ENCODE results near the gene HSD17B2.
A peak's percentile ranks its signal among the peaks of the same experiment; 100 is the strongest.
"Not testable (repeated sequence)": the region's sequence is repeated elsewhere in the genome, so short reads cannot be mapped to it uniquely, and the experiment has no call there.

HSD17B2 gene

DNA sequence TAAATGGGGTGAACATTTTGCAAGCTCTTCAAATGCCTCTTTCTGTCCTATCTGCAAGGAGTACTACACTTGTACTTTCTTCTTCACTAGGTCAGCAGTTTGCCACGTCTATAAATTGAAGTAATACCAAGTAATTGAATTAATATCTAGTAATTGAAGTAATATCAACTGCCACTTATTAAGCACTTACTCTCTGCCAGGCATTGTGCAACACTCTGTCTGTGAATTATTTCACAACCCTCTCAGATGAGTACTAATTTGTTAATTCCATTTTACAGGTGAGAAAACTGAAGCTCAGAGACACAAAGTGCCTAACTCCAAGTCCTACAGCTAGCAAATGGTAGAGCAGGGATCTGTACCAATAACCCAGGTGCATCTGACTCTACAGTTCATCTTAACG is 27.9 kb upstream of the HSD17B2 start:
- H3K9ac ChIP-seq (ENCODE audit: low read length): no peak overlapping the region
- no peaks in the 10 kb centered on the region for H3K36me3 ChIP-seq (ENCODE audit: control insufficient read depth, insufficient read depth, low read length)
- no peaks in the 10 kb centered on the region for H3K27me3 ChIP-seq (ENCODE audit: control insufficient read depth, insufficient read depth, low read length)
- no peaks in the 10 kb centered on the region for H3K4me1 ChIP-seq (ENCODE audit: control insufficient read depth, insufficient read depth, low read length)
- H3K27ac ChIP-seq (ENCODE audit: low read depth, low read length): no peak overlapping the region
- H3K4me3 ChIP-seq (ENCODE audit: low read length): no peak overlapping the region

DNA sequence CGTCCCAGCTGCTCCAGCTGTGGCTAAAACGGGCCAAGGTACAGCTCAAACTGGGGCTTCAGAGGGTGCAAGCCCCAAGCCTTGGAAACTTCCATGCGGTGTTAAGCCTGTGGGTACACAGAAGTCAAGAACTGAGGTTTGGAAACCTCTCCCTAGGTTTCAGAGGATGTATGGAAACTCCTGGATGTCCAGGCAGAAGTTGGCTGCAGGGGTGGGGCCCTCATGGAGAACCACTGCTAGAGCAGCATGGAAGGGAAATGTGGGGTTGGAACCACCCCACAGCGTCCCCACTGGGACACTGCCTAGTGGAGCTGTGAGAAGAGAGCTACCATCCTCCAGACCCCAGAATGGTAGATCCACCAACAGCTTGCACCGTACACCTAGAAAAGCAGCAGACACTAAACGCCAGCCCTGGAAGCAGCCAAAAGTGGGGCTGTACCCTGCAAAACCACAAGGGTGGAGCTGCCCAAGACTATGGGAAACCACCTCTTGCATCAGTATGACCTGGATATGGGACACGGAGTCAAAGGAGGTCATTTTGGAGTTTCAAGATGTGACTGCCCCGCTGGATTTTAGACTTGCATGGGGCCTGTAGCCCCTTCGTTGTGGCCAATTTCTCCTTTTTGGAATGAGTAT is 26.0 kb upstream of the HSD17B2 start:
- no peaks in the 10 kb centered on the region for H3K4me1 ChIP-seq (ENCODE audit: control insufficient read depth, insufficient read depth, low read length)
- no peak overlapping the region for H3K27ac ChIP-seq (ENCODE audit: low read depth, low read length)
- H3K4me3 ChIP-seq (ENCODE audit: low read length): no peak overlapping the region
- H3K36me3 ChIP-seq (ENCODE audit: control insufficient read depth, insufficient read depth, low read length): no peaks in the 10 kb centered on the region
- no peaks in the 10 kb centered on the region for H3K27me3 ChIP-seq (ENCODE audit: control insufficient read depth, insufficient read depth, low read length)
- no peak overlapping the region for H3K9ac ChIP-seq (ENCODE audit: low read length)

DNA sequence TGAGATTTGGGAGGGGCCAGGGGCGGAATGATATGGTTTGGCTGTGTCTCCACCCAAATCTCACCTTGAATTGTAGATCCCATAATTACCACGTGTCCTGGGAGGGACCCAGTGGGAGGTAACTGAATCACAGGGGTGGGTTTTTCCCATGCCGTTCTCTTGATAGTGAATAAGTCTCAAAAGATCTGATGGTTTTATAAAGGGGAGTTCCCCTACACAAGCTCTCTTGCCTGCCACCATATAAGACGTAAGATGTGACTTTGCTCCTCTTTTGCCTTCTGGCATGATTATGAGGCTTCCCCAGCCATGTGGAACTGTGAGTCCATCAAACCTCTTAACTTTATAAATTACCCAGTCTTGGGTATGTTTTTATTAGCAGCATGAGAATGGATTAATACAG is 25.3 kb upstream of the HSD17B2 start:
- H3K4me1 ChIP-seq (ENCODE audit: control insufficient read depth, insufficient read depth, low read length); H3K27ac ChIP-seq (ENCODE audit: low read depth, low read length); H3K27me3 ChIP-seq (ENCODE audit: control insufficient read depth, insufficient read depth, low read length); H3K36me3 ChIP-seq (ENCODE audit: control insufficient read depth, insufficient read depth, low read length); H3K9ac ChIP-seq (ENCODE audit: low read length); H3K4me3 ChIP-seq (ENCODE audit: low read length): not testable (repeated sequence)

DNA sequence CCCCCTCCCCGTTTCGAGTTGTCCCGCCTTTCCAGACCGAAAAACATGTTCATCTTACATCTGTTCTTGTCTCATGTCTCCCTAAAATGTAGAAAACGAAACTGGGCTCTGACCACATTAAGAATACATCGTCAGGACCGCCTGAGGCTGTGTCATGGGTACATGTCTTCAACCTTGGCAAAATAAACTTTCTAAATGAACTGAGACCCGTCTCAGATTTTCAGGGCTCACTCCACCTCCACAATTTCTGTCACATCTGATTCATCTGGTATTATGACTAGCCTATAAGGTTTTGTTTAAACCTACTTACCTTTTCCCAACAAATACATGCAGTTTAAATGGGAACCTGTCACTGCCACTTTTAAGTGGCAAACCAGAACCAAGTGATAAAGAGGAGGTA is 24.4 kb upstream of the HSD17B2 start:
- Histone ChIP-seq H3K9ac (ENCODE audit: low read length) (no peak overlapping the region), H3K4me3 (ENCODE audit: low read length) (peak overlapping the region; percentile 69), H3K36me3 (ENCODE audit: control insufficient read depth, insufficient read depth, low read length) (no peaks in the 10 kb centered on the region), H3K27me3 (ENCODE audit: control insufficient read depth, insufficient read depth, low read length) (no peaks in the 10 kb centered on the region), H3K4me1 (ENCODE audit: control insufficient read depth, insufficient read depth, low read length) (no peaks in the 10 kb centered on the region), H3K27ac (ENCODE audit: low read depth, low read length) (no peak overlapping the region)

DNA sequence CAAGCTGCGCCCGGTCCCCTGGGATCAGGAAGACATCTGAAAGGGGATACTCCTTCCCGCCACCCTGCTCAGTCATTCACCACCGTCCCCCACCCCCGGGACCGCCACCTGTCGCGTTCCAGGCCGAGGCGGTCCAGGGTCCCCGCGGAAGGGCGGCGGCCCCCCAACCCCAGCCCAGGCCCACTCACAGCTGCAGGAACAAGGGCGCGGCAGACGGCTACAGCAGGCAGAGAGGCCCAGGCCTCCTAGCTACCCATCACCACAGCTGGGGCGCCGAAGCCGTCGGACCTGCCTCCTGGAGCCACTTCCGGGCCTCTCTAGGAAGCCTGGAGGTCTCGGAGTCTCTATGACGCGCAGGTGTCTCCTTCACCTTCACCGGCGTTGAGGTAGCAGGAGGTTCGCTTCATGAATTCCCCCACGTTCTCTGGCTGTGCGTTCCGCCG is 23.8 kb upstream of the HSD17B2 start, which contains the start of gene SDR42E1:
Gene SDR42E1, minus strand, starts transcription at position 272 of the 443 bp plus-strand sequence. CDS start 10,612 bp downstream, outside the sequence.
- Histone ChIP-seq H3K4me1 (ENCODE audit: control insufficient read depth, insufficient read depth, low read length) (no peaks in the 10 kb centered on the region), H3K36me3 (ENCODE audit: control insufficient read depth, insufficient read depth, low read length) (no peaks in the 10 kb centered on the region), H3K9ac (ENCODE audit: low read length) (no peak within 1 kb of the TSS), H3K27me3 (ENCODE audit: control insufficient read depth, insufficient read depth, low read length) (no peaks in the 10 kb centered on the region), H3K4me3 (ENCODE audit: low read length) (peak within 1 kb of the TSS; percentile 69), H3K27ac (ENCODE audit: low read depth, low read length) (no peak within 1 kb of the TSS)

DNA sequence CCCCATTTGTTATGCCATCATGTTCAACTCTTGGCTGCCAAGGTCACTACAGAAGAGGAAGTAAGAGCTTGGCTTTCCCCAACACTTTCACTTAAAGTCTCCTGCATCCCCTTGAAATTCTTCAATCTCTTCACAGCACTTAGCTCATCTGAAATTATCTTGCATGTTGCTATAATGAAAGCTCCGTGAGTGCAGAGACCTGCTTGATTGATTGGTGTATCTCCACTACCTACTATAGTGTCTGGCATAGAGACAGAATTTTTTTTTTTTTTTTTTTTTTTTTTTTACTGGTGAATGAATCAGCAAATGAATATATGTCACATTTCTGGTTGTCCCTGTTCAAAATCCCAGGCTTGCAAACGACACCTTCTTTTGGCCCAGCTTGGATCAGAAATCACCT is 21.9 kb upstream of the HSD17B2 start:
- Histone ChIP-seq H3K27me3 (ENCODE audit: control insufficient read depth, insufficient read depth, low read length) (no peaks in the 10 kb centered on the region), H3K4me3 (ENCODE audit: low read length) (no peak overlapping the region), H3K4me1 (ENCODE audit: control insufficient read depth, insufficient read depth, low read length) (no peaks in the 10 kb centered on the region), H3K27ac (ENCODE audit: low read depth, low read length) (no peak overlapping the region), H3K9ac (ENCODE audit: low read length) (no peak overlapping the region), H3K36me3 (ENCODE audit: control insufficient read depth, insufficient read depth, low read length) (no peaks in the 10 kb centered on the region)

DNA sequence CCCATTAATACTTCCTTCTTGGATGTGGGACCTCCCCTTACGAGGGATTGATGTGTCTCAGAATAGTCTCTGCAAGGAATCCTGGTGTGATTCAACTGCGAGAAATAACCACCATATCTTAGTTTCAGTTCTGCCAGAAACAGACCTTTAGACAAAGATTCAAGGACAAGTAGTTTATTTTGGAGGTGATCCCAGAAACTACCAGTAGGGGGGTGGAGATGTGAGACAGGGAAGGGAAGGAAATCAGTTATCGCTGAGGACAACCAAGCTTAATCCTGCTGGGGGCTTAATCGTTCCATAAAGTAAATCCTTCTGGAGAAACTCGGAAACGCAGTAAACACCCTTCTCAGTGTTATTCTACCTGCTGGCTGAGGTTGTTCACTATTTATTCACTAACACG is 18.8 kb upstream of the HSD17B2 start:
- Histone ChIP-seq H3K4me3 (ENCODE audit: low read length) (no peak overlapping the region), H3K27me3 (ENCODE audit: control insufficient read depth, insufficient read depth, low read length) (no peaks in the 10 kb centered on the region), H3K27ac (ENCODE audit: low read depth, low read length) (no peak overlapping the region), H3K9ac (ENCODE audit: low read length) (no peak overlapping the region), H3K36me3 (ENCODE audit: control insufficient read depth, insufficient read depth, low read length) (no peaks in the 10 kb centered on the region), H3K4me1 (ENCODE audit: control insufficient read depth, insufficient read depth, low read length) (no peaks in the 10 kb centered on the region)

DNA sequence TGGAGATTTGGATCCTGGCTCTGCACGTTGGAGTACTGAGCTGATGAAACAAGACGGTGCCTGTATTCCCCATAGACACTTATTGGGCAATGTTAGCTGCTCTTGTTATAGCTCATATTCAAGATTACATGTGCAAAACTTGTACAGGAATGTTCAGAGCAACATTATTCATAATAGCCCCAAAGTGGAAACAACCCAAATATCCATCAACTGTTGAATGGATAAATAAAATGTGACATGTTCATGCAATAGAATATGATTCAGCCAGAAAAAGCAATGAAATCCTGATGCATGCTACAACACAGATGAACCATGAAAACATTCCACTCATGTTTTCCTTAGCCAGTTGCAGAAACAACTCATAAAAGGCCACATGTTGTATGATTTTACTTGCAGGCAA is 18.1 kb upstream of the HSD17B2 start:
- H3K4me3 ChIP-seq (ENCODE audit: low read length): no peak overlapping the region
- no peak overlapping the region for H3K27ac ChIP-seq (ENCODE audit: low read depth, low read length)
- H3K27me3 ChIP-seq (ENCODE audit: control insufficient read depth, insufficient read depth, low read length): no peaks in the 10 kb centered on the region

DNA sequence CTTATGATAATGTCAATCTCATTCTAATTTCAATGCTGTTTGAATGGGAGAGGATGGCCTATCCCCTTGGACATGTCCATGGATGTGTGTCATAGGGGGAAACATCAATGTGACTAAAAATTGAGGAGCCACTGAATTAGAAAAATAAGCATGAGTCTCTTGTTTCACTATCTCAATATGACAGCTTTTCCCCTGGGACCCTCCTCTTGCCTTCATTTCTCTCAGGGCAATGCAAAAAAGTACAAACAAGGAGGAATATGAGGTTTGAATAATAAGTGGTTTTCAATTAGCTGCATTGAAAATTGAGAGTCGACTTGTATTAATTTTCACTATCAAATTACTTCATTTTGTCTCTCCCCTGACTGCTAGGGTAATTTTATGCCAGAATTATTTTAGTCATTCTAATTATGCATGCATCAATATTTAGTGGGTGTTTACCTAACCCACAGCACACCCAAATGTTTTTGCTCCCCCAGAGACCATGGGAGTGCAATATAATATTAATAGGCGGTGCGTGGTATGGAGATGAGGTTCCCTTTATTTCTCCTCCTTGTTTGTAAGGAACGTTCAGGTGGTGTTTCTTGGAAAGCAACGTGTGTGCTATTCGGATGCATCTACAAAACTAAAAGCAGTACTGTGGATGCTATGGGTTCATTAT is 17.0 kb upstream of the HSD17B2 start:
- no peak overlapping the region for H3K4me3 ChIP-seq (ENCODE audit: low read length)
- H3K27me3 ChIP-seq (ENCODE audit: control insufficient read depth, insufficient read depth, low read length): no peaks in the 10 kb centered on the region
- H3K36me3 ChIP-seq (ENCODE audit: control insufficient read depth, insufficient read depth, low read length): no peaks in the 10 kb centered on the region
- H3K9ac ChIP-seq (ENCODE audit: low read length): no peak overlapping the region
- H3K27ac ChIP-seq (ENCODE audit: low read depth, low read length): no peak overlapping the region
- H3K4me1 ChIP-seq (ENCODE audit: control insufficient read depth, insufficient read depth, low read length): no peaks in the 10 kb centered on the region

More for the DNA sequence above, 18.1 kb upstream of the HSD17B2 start:
- no peaks in the 10 kb centered on the region for H3K36me3 ChIP-seq (ENCODE audit: control insufficient read depth, insufficient read depth, low read length)
- no peaks in the 10 kb centered on the region for H3K4me1 ChIP-seq (ENCODE audit: control insufficient read depth, insufficient read depth, low read length)
- H3K9ac ChIP-seq (ENCODE audit: low read length): no peak overlapping the region

DNA sequence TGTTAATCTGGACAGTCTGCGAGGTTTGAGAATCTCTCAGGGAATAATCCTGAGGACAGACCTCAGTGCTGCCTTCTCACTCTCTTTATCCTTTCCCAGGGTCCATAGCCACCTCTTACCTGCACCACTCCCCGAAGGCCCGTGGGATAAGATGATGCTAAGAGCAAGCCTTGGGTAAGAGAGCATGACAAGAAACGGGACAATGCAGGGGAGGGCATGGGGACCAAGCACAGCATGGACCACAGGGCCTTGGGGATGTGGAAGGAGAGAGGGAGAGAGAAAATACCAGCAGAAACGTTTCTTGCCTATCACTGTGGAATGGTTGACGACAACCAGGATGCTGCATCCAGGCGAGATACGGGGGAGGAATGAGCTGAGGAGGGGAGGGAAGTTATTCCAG is 15.5 kb upstream of the HSD17B2 start:
- H3K4me3 ChIP-seq (ENCODE audit: low read length): no peak overlapping the region
- H3K27me3 ChIP-seq (ENCODE audit: control insufficient read depth, insufficient read depth, low read length): no peaks in the 10 kb centered on the region
- H3K9ac ChIP-seq (ENCODE audit: low read length): no peak overlapping the region
- H3K27ac ChIP-seq (ENCODE audit: low read depth, low read length): no peak overlapping the region
- no peaks in the 10 kb centered on the region for H3K36me3 ChIP-seq (ENCODE audit: control insufficient read depth, insufficient read depth, low read length)
- no peaks in the 10 kb centered on the region for H3K4me1 ChIP-seq (ENCODE audit: control insufficient read depth, insufficient read depth, low read length)

DNA sequence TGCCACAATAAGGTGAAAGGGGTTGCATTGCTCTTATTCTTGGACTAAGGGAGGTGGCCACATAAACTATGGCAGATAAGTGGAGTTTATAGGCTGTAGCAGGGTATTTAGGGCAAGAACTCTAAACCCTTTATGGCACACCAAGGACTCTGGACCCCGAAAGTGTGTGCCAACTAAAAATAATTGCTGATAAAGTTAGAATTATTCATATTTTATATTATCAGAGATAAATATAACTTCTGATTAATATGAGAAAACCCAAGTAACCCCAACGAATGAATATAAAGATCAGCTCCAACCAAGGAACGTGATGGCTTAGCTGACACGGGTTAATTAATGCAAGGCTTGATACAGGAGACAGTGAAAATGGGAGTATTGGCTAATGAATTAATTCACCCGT is 15.0 kb upstream of the HSD17B2 start:
- no peak overlapping the region for H3K27ac ChIP-seq (ENCODE audit: low read depth, low read length)
- no peaks in the 10 kb centered on the region for H3K4me1 ChIP-seq (ENCODE audit: control insufficient read depth, insufficient read depth, low read length)
- no peak overlapping the region for H3K4me3 ChIP-seq (ENCODE audit: low read length)
- no peaks in the 10 kb centered on the region for H3K27me3 ChIP-seq (ENCODE audit: control insufficient read depth, insufficient read depth, low read length)
- H3K9ac ChIP-seq (ENCODE audit: low read length): no peak overlapping the region
- H3K36me3 ChIP-seq (ENCODE audit: control insufficient read depth, insufficient read depth, low read length): no peaks in the 10 kb centered on the region

DNA sequence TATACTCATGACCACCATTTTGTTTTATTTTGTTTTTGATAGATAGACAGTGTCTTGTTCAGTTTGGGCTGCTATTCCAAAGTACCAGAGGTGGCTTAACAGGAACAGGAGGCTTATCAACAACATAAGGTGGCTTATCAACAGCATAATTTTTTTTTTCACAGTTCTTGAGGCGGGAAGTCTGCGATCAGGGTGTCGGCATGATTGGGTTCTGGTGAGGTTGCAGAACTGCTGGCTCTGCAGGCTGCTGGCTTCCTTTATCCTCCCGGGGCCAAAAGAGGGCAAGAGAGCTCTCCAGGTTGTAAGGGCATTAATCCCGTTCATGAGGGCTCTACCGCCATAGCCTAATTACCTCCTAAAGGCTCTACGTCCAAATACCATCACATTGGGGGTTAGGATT is 11.8 kb upstream of the HSD17B2 start:
- no peaks in the 10 kb centered on the region for H3K36me3 ChIP-seq (ENCODE audit: control insufficient read depth, insufficient read depth, low read length)
- no peak overlapping the region for H3K27ac ChIP-seq (ENCODE audit: low read depth, low read length)
- H3K4me1 ChIP-seq (ENCODE audit: control insufficient read depth, insufficient read depth, low read length): no peaks in the 10 kb centered on the region
- H3K27me3 ChIP-seq (ENCODE audit: control insufficient read depth, insufficient read depth, low read length): no peaks in the 10 kb centered on the region
- no peak overlapping the region for H3K9ac ChIP-seq (ENCODE audit: low read length)
- H3K4me3 ChIP-seq (ENCODE audit: low read length): no peak overlapping the region

DNA sequence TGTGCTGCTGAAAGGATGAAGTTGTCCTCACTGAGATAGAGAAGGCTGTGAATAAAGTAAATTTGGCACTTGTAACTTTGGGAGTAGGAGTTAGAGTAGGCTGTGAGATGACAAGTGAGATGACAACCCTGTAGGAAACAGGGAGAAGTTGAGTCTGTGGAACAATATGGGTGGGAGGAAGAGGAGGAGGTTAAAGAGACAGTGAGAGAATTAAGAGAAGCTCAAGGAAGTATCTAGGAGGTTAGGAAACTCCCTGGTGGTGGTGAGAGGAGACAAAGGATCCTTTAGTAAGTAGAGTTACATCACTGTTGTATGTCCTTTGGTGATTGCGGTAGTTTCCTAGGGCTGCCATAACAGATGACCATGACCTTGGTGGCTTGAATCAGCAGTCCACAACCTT is 10.7 kb upstream of the HSD17B2 start:
- Histone ChIP-seq H3K36me3 (ENCODE audit: control insufficient read depth, insufficient read depth, low read length) (no peaks in the 10 kb centered on the region), H3K4me1 (ENCODE audit: control insufficient read depth, insufficient read depth, low read length) (no peaks in the 10 kb centered on the region), H3K27me3 (ENCODE audit: control insufficient read depth, insufficient read depth, low read length) (no peaks in the 10 kb centered on the region), H3K9ac (ENCODE audit: low read length) (no peak overlapping the region), H3K4me3 (ENCODE audit: low read length) (no peak overlapping the region), H3K27ac (ENCODE audit: low read depth, low read length) (no peak overlapping the region)

Data from rectal smooth muscle tissue (tissue), 1 donor.